PFSK-1 (cell line): Measurements from ENCODE around the gene RTRAF.

Source experiments
- FOXP2 ChIP-seq: optimal IDR thresholded peaks from 2 replicates; pipeline ENCODE3; 2011; ENCODE audit warnings: borderline replicate concordance, control low read depth, inconsistent platforms; ENCODE audit not compliant: insufficient read depth; ENCODE audit errors: extremely low read length, extremely low read depth
- POLR2AphosphoS5 ChIP-seq: IDR thresholded peaks from 2 replicates; pipeline ENCODE4 v1.6.1; 2012; ENCODE audit warnings: low read depth, mild to moderate bottlenecking, control low read depth, low read length, moderate library complexity
- REST ChIP-seq, 2 experiments: IDR thresholded peaks; 2 replicates each; pipeline versions ENCODE4 v1.6.1 to v1.8.0; 2011 to 2012; ENCODE audit warnings: low read depth in 2 of 2, low read length in 2 of 2, control low read depth in 1 of 2, inconsistent platforms in 1 of 2, mild to moderate bottlenecking in 1 of 2, moderate library complexity in 1 of 2; ENCODE audit not compliant: insufficient read depth in 1 of 2
- SIN3A ChIP-seq: IDR thresholded peaks from 2 replicates; pipeline ENCODE4 v1.6.1; 2012; ENCODE audit warnings: mild to moderate bottlenecking, low read length, moderate library complexity, borderline replicate concordance; ENCODE audit not compliant: insufficient read depth
- TAF1 ChIP-seq: IDR thresholded peaks from 2 replicates; pipeline ENCODE4 v1.6.1; 2012; ENCODE audit warnings: low read length, control low read depth, borderline replicate concordance; ENCODE audit not compliant: insufficient read depth

The RTRAF gene

DNA sequence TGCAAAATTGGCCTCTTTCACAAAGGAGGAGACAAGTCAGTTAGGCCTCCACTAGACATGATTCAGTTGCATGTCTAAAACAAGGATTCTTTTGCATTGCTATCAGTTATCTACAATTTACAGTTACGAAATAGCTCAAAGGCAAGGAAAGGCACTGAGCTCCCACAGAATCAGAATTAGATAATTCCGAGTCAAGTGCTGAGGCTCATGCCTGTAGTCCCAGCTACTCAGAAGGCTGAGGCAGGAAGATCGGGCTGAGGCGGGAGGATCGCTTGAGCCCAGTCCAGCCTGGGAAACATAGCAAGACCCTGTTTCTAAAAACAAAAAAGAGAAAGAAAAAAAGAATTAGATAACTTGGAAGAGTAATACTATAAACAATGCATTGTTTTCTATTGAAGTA, 12.3 kb upstream of the RTRAF start:
- TF ChIP-seq TAF1 = no peak
- no peak for TF ChIP-seq POLR2AphosphoS5
- TF ChIP-seq SIN3A = no peak
- no peak for TF ChIP-seq REST (IDR thresholded peaks at IDR 0.05; ENCODE audit: insufficient read depth in 1 of 2, low read depth in 2 of 2, low read length in 2 of 2)

- TF ChIP-seq TAF1 (no peak), POLR2AphosphoS5 (no peak), SIN3A (no peak), REST (IDR thresholded peaks at IDR 0.05; ENCODE audit: insufficient read depth in 1 of 2, low read depth in 2 of 2, low read length in 2 of 2) (no peak), FOXP2 (no peak)
Observed at GRCh38 chr14:51978681-51979085, 10.7 kb upstream of the RTRAF start.

DNA sequence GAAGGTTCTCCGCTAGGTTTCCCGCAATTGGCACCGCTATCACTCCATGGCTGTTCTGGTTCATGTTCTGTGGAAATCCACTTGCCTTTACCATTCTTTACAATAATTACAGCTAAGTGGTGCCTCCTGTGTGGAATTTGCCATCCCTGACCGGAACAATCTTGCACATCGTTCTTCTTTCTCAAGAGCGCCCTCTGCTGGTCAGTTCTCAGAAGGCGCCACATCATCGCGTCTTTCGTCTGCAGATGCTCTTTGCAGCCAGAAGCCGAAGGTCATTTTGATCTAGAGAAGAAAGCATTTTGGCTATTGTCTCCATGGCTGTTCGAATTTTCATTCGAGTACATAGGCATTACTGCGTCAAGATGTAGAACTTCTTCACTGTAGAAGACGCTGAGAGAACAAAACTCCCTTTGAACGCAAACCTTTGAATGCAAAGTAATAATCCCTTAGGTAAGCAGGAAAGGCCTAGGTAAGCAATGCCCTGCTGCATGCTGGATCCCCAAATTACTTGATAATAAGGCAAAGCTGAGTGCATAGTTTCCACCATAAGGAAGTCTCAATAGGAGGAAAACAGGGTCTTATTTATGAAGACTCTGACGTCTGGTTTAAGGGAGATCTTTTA, 10.1 kb upstream of the RTRAF start:
- TF ChIP-seq FOXP2 (no peak), REST (IDR thresholded peaks at IDR 0.05; ENCODE audit: insufficient read depth in 1 of 2, low read depth in 2 of 2, low read length in 2 of 2) (no peak), SIN3A (no peak), POLR2AphosphoS5 (no peak), TAF1 (no peak)

- TF ChIP-seq TAF1 = no peak
- TF ChIP-seq SIN3A = no peak
- no peak for TF ChIP-seq REST (IDR thresholded peaks at IDR 0.05; ENCODE audit: insufficient read depth in 1 of 2, low read depth in 2 of 2, low read length in 2 of 2)
- no peak for TF ChIP-seq POLR2AphosphoS5
- TF ChIP-seq FOXP2 = no peak
Observed at GRCh38 chr14:51981218-51981854, 8.0 kb upstream of the RTRAF start.

DNA sequence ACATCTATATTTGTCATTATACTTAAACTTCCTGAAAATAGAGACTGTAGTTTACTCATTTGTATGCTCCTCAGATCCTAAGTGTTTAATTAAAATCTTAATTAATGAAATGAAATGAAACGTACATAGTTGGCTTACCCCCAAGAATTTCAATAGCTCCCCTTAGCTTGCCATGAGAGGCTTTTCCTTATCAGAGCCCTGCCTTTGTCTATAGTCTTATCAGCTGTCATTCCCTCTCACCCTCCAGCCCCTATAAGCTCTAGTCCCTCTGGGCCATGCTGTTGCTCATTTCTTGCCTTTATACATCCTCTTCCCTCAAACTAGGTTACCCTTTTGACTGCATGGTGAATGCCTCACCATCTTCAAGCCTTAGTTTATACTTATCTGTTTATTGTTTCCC, 1.1 kb upstream of the RTRAF start:
- TF ChIP-seq POLR2AphosphoS5 (no peak), TAF1 (no peak), FOXP2 (no peak), REST (IDR thresholded peaks at IDR 0.05; ENCODE audit: insufficient read depth in 1 of 2, low read depth in 2 of 2, low read length in 2 of 2) (no peak), SIN3A (no peak)
